ENCODE results near the gene NT5DC1.

NT5DC1 gene

DNA sequence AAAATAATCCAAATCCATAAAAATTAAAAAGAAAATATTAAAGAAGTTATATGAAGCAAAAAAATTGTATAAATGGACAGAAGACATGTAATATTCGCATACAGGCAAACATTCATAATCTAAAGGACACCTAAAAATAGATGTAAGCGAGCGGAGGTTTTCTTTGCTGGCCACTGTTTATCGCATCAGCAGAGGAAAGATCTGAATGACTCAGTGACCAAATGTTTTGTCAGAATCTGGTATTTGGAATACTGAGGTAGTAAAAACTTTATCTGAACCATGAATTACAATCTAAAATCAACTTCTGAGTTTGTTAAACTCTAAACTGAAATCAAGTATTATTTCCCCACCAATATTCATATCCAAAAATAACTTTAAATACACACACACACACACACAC is 145.4 kb downstream of the NT5DC1 start:
- peak; percentile 58 for DNase-seq (ENCODE audit: low read depth)

DNA sequence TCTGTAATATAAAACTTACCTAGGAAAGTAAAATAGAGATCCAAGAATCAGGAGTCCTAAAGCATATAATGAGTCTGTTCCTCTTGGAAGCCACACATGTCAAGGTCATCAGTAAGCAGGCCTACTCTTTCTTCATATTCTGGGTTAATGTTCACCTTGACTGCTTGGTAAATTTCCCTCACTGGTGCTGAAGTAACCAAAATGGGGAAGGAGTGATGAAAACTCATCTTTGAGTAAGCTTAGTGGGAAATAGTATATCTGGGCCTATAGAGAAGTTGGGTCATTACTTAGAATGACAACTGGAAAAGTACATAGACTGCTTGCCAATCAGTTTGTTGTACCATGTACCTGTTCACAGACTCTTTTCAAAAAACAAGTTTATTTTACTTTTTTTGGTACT is 146.6 kb downstream of the NT5DC1 start:
- DNase-seq (ENCODE audit: low read depth) = no peak

DNA sequence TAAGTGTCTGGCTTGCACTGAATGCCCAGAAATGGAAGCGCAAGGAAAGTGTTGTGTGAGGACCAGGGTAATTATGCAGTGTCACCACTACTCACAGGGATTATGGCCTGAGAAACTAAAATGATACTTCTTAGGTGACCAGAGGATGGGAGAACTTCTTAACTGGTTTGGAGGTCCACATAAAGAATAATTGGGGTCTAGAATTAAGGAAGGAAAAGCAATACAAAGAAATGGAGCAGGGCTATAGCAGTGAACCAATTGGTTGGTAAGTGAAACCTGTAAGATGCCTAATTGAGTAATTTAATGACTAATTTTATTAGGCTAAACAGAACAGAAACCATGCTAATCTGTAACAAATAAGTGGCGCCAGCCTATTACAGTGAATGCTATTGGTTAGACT is 147.9 kb downstream of the NT5DC1 start:
- no peak for DNase-seq (ENCODE audit: low read depth)

DNA sequence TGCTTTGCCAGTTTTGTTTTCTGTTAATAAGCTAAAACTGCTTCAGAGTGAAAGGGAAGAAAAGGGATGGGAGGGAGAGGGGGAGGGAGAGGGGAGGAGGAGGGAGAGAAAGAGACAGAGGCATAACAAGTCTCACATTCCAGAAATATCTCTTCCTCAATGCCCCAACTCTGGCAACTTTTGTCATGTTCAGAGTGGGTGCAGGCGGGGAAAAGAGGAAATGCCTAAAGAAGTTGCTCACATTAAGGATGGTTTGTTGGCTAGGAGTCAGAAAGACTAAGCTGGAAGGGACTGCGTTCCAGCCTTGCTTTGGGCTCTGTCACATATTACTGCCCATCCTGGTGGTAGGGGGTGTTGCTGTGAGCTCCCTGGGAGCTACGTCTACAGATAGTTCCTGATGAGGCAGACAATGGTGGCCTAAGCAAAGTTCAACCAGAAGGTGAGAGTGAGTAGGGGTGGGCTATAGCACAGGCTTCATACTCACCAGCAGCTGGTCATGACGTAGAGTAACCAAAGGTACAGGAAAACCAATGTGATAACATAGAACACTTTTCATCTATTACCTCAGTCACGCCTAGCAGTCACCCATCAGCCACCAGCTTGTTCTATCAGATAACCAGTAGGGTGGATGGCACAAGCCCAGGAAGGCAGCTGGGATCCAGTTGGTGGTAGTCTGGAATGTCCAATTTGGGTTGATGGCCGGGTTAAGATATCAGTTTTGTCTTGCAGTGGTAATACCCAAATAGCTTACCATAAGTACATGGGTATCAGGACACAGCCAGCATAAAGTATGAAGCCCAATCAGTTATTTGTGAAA is 151.1 kb downstream of the NT5DC1 start:
- peak; percentile 60 for DNase-seq (ENCODE audit: low read depth)

DNA sequence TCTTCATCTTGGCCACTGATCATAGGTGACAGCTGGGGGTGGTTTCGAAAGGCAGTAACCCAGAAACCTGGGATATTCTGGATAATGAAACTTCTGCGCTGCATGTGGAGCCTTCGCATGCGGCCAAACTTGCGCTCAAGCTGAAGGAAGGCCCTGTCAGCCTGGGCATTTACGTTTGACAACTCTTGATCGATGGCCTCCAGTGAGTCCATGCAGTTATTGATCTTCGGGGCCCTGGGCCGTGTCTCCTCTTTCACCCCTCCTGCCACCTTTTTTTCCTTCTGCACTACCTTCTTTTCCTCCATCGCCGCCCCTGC is 152.5 kb downstream of the NT5DC1 start:
- no peak for DNase-seq (ENCODE audit: low read depth)

DNA sequence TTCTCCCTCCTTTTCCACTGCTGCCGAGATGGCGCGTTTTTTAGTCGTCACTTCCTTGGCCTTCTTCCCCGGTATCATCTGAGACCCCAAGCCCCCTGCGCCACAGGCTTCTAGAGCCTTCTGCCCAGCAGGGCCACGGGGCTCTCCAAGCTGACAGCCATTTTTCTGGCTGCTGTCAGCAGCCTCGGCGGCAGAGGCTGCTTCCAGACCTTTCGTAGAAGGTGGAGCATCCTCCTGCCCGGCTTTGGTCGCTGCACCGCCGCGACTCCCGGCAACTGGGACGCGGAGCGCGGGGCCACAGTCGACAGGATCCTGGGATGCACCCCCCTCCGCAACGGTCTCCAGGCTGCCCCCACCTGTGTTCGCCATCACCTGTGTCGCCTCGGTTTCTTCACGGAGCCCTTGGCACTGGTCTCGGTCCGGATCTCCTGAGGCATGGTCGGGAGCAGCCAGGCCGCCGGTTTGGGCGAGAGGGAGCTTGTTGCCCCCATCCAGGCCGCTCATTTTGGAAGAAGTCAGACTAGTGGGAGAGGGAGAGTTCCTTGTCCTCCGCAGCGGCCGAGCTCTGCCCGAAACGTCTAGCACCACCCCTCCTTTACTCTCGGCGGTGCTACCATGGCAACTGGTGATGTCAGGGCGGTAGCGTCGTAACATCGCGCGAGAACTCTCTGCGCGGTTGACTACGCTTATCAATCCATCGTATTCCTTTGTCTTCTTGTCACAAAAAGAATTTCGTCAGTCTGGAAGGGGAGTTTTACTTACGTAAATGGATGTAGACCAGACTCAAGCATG is 153.0 kb downstream of the NT5DC1 start, which contains the start of gene TSPYL4:
TSS of gene TSPYL4 (minus strand) at position 571 of the 792 bp plus-strand sequence. CDS start at position 504, 67 bp downstream.
- DNase-seq (ENCODE audit: low read depth) = peak; percentile 86

DNA sequence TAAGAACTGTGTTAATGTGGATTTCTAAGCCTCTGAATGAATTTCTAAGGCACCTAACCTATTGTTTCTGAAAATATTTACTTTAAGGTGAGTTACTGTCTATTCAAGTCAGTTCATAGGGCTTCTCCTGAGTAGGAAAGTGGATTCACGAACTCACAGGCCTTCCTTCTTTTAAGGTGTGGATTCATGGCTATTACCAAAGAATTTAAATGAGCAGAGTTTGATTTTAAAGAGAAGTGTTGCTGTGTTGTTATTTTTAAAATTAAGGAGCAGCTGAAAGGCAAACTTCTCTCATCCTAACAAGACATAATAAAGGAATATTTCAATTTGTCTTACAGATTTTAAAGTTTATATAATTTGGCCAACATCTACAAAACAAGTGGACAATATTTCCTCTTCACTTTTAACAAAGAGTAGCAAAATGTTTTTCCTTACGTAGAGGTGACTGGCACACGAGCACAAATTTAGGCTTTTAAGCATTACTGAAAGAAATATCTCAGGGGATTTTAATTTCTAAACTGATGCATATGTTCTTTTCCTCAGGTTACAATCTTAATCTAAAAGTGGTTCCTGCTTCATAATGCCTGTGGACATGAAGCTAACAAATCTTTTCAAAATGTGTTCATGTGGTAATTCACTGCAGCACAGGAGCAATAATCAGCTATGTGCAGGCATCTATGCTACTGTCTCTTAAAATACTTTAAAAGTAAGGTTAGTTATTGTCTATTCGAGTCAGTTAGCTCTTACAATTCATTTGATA is 153.8 kb downstream of the NT5DC1 start:
- no peak for DNase-seq (ENCODE audit: low read depth)

DNA sequence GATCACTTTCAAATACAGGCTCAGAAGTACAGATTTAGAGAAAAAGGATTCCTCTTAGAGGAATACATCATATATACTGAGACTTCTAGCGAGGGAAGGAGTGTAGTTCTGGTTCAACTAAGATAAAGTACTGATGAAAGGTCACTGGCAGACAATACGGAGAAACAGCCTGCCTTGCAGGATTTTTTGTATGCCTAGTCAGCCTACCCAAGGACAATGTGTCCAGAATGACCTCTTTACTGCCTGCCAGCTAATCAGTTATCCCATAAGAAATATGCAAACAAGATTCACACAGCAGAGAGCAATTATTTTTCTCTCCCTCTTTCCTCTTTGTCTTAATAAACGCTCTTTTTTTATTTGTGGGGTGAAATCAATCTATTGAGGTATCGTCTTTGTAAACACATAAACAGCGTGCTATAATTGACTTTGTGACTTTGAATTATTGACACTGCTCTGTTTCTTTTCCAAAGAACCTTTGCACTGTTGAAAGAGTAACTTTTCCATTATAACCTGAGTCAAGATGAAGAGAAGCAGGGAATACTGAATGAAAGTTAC is 154.7 kb downstream of the NT5DC1 start:
- no peak for DNase-seq (ENCODE audit: low read depth)

DNA sequence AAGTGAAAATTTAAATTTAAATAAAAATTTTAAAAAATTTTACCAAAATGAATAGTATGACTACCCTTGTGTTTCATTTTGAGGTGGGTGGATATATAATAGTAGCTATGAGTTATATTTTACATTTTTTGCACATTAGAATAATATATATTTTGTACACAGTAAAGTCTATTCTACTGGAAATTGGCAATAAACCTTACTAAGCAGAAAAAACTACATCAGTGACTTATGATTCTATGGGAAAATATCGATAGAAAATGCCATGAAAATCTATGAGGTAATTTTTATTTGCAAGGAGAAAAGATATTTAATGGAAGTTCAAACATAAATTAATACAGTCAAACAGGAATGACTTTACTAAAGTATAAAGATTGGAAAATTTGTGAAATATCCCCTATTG is 156.0 kb downstream of the NT5DC1 start:
- DNase-seq (ENCODE audit: low read depth) = no peak

DNA sequence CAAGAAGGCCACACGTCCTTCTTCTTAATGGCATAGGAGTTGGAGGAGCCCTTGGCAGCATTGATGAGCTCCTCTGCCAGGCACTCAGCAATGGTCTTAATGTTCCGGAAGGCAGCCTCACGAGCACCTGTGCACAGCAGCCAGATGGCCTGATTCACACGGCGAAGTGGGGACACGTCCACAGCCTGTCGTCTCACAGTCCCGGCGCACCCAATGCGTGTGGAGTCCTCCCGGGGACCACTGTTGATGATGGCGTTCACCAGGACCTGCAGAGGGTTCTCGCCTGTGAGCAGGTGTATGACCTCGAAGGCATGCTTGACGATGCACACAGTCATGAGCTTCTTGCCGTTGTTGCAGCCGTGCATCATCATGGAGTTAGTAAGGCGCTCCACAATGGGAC is 157.9 kb downstream of the NT5DC1 start:
- no peak for DNase-seq (ENCODE audit: low read depth)

DNA sequence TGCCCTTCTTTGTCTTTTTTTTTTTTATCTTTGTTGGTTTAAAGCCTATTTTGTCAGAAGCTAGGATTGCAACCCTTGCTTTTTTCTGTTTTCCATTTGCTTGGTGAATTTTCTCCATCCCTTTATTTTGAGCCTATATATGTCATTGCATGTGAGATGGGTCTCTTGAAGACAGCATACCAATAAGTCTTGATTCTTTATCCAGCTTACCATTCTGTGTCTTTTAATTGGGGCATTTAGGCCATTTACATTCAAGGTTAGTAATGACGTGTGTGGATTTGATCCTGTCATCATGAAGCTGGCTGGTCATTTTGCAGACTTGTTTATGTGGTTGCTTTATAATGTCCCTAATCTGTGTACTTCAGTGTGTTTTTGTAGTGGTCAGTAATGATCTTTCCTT is 162.7 kb downstream of the NT5DC1 start:
- DNase-seq (ENCODE audit: low read depth) = no peak

DNA sequence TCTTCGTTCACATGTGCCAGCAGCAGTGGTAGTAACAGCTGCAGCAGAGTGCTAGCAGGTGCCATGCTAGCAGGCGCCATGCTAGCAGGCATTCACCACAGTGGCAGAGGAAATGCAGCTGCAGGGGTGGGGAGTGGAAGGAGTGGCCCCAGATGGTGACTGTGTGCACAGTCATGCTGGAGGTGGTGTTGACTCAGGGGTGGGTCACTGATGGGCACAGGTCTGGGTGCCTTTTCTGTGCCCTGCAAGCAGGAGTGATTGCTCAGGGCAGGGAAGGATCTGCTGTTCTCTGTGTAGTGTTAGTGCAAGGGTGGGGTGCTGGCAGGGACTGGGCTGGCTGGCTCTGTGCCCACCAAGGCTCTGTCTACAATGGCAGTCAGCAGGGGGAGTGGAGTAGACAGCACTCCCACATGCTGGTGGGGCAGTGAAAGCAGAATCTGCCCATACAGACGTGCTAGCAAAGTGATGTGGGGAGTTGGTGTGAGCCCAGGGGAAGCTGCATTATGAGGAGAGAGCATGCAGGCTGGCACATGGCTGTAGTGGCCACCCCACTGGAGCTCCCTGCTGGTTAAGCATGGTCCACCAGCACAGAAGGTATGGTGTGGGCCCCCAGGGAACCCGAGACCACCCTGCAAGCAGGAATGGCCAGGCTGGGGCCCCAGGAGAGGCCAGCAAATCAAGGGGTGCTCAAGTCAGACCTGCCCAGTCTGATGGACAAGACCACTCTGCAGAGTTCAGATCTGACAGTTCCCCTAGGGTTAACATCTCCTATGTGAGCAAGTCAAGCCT is 164.6 kb downstream of the NT5DC1 start:
- no peak for DNase-seq (ENCODE audit: low read depth)

DNA sequence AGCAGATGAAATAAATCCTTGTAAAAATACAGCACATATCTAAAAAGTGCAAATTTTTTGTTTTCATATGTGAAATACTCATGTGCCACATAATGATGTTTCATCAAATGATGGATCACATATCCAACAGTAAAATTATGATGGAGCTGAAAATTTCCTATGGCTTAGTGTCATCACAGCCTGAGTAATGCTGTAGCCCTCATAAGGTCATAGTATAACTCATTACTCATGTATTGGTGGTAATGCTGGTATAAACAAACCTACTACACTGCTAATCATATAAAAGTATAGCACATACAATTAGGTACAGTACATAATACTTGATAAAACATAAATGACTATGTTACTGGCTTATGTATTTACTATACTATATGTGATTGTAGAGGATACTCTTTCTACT is 166.2 kb downstream of the NT5DC1 start:
- no peak for DNase-seq (ENCODE audit: low read depth)

DNA sequence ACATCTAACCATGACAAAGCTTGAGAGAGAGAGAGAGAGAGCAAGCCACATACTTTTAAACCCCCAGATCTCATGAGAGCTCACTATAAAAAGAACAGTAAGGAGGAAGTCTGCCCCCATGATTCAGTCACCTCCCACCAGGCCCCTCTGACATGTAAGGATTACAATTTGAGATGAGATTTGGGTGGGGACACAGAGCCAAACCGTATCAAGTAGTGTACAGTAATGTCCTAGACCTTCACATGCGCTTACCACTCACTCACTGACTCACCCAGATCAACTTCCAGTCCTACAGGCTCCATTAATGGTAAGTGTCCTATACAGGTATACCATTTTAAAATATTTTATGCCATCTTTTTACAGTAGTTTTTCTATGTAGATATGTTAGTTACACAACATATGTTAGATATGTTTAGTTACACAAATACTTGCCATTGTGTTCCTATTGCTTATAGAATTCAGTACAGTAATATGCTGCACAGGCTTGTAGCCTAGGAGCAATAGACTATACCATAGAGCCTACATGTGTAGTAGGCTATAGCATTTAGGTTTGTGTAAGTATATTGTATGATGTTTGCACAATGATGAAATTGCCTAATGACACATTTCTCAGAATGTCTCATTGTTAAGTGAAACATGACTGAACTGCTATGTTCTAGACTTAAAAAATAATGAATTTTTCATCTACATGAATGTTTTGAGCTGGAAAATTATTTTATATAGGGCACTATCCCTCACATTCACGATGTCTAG is 167.4 kb downstream of the NT5DC1 start:
- DNase-seq (ENCODE audit: low read depth) = no peak

DNA sequence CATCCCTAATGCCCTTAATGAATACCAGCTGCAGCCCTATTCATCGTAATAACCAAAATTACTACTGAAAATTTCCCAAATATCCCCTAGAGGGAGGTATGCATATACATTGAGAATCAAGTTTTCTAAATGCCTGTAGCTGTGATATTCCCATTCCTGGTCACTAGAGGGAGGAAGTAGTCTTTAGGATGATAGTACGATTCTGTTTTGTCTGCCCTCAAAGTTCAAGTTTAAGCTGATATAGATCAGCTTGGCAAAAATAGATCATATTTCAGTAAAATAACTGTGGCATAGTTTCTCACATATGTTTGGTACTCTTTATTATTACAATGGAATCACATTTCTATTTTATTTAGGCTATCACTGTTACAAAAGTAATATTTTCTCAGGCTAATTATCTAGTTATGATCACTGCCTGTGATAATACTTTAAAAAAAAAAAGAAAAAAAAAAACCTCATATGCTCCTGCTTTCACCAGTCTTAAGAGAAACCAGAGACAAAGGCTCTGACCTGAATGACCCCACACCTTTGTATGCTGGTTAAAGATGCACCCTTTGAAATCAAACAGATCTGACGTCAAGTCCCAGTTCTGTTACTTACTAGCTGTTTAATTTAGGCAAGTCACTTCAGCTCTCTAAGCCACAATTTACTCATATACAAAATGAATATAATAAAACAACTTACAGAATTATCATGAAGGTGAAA is 168.1 kb downstream of the NT5DC1 start:
- peak; percentile 60 for DNase-seq (ENCODE audit: low read depth)

DNA sequence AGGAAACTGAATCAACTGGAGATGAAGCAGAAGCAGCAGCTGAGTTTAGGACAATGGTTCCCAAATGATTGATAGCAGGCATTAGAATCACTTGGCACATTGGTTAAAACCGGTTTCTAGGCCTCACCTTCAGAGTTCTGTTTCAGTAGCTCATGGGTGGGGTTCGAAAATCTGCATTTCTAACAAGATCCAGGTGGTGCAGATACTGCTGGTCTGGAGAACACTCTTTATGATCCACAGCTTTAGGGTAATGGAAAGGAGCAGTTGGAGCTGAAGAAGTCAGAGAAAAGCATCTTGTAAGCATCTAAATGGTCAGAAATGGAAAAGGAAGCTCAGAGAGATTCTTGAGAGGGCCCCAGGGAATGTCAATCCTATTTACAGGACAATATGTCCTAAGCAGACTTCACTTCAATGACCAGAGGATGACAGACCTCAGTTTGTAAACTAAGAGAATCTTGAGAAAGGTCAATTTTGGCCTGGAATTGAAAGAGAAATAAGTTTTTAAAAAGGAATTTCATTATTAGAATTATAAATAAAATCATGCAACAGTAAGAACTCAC is 170.6 kb downstream of the NT5DC1 start:
- no peak for DNase-seq (ENCODE audit: low read depth)

DNA sequence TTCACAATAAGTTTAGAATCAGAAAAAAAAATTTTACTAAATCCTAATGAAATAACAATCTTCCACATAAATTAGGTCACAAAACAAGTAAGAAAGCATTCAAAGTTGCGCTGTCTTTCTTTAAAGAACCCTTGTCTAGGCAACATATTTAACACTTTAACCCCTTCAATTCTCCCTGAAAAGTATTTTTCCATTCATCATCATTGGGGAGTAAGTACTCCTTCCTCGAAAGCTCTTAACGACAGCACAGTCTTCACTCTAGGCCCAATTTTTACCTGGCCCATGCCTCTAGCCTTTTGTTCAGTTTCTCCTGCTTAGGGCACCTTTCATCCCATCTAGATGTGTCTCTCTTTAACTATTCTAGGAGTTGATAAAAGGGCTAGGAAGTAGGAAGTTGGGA is 176.5 kb downstream of the NT5DC1 start:
- no peak for DNase-seq (ENCODE audit: low read depth)

DNA sequence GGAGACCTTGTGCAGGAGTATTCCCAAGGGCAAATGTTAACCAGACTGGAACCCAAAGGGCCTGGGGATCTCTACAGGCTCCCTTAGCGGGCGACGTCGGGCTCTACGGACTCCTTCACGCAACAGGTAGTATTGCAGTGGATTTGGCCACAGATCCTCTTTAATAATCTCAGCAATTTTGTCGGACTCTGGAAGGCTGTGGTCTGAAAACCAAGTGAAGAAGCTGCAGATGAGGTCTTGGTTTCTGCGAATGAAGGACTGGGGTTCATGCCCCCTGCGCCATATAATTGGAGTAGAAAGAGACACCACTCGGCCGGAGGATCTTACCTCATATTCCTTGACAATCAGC is 177.8 kb downstream of the NT5DC1 start:
- DNase-seq (ENCODE audit: low read depth) = no peak

DNA sequence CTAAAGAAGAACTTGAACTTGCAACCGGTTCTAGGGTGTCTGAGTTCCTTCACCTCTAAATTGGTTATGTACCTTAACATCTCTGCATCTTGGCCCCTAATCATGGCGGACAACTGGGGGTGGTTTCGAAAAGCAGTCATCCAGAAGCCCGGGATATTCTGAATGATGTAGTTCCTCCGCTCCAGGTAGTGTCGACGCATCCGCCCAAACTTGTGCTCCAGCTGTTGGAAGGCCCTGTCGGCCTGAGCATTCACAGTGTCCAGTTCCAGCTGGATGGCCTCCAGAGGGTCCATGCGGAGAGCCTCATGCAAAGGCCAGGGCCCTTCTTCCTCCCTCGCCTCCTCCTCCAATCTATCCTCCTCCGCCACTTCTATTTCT is 178.2 kb downstream of the NT5DC1 start:
- DNase-seq (ENCODE audit: low read depth) = no peak

Data from non-pigmented ciliary epithelial cell (primary cell).